ENCODE data around the gene GGA1.
"Not testable (repeated sequence)": the region's sequence is repeated elsewhere in the genome, so short reads cannot be mapped to it uniquely, and the experiment has no call there.

GGA1 gene

GRCh38 chr22:37601540-37602442 is 6.8 kb upstream of the GGA1 start:
- no peaks in the 10 kb centered on the region for H3K4me1 ChIP-seq (ENCODE audit: control insufficient read depth, insufficient read depth, low read length, unreplicated experiment)
- no peak overlapping the region for H3K27ac ChIP-seq (ENCODE audit: low read depth, low read length)
- peak overlapping the region; percentile 32 for H2AFZ ChIP-seq (ENCODE audit: low read length, unreplicated experiment)
- no peaks in the 10 kb centered on the region for H3K27me3 ChIP-seq (ENCODE audit: insufficient read depth, low read length)
- no peaks in the 10 kb centered on the region for H3K36me3 ChIP-seq (ENCODE audit: insufficient read depth, low read length)
- no peaks in the 10 kb centered on the region for H3K79me2 ChIP-seq (ENCODE audit: control insufficient read depth, insufficient read depth, low read length, unreplicated experiment)
- H3K4me3 ChIP-seq (ENCODE audit: low read depth, low read length): no peak overlapping the region

- H3K4me1 ChIP-seq (ENCODE audit: control insufficient read depth, insufficient read depth, low read length, unreplicated experiment); H2AFZ ChIP-seq (ENCODE audit: low read length, unreplicated experiment); H3K27ac ChIP-seq (ENCODE audit: low read depth, low read length); H3K4me3 ChIP-seq (ENCODE audit: low read depth, low read length); H3K27me3 ChIP-seq (ENCODE audit: insufficient read depth, low read length); H3K79me2 ChIP-seq (ENCODE audit: control insufficient read depth, insufficient read depth, low read length, unreplicated experiment); H3K36me3 ChIP-seq (ENCODE audit: insufficient read depth, low read length): not testable (repeated sequence)
Observed at GRCh38 chr22:37602546-37603277, 5.9 kb upstream of the GGA1 start.

DNA sequence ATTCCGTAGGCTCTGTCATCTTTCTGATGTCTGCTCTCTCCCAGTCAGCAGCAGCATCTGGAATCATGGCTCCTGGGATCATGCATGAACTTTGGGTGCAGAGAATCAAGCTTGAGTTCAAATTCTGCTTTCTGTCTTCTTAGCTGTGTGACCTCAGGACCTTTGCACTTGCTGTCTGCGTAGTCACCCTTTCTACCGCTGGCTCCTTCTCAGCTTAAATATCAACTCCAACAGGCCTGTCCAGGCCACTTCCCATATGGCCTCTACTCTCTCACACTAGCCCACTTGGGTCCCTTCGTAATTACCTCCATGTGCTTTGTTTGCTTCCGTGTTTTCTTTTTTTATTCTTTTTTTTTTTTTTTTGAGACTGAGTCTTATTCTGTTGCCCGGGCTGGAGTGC is 4.6 kb upstream of the GGA1 start:
- H3K4me3 ChIP-seq (ENCODE audit: low read depth, low read length): no peak overlapping the region
- H3K27me3 ChIP-seq (ENCODE audit: insufficient read depth, low read length): no peaks in the 10 kb centered on the region
- no peak overlapping the region for H3K27ac ChIP-seq (ENCODE audit: low read depth, low read length)
- no peaks in the 10 kb centered on the region for H3K4me1 ChIP-seq (ENCODE audit: control insufficient read depth, insufficient read depth, low read length, unreplicated experiment)
- H2AFZ ChIP-seq (ENCODE audit: low read length, unreplicated experiment): no peak overlapping the region
- H3K79me2 ChIP-seq (ENCODE audit: control insufficient read depth, insufficient read depth, low read length, unreplicated experiment): no peaks in the 10 kb centered on the region
- H3K36me3 ChIP-seq (ENCODE audit: insufficient read depth, low read length): no peaks in the 10 kb centered on the region

DNA sequence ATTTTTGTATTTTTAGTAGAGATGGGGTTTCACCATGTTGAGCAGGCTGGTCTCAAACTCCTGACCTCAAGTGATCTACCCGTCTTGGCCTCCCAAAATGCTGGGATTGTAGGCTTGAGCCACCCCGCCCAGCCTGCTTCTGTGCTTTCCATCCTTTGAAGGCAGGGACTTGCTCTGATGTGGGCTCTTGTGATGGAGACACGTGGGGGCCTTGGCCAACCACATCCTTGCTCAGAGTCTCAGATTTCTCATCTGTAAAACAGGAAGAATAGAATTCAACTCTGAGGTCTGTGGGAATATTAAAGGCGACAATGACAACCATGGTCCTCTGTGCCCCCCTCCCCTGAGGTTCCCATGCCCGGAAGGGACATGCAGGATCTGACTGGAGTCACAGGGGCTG is 3.8 kb upstream of the GGA1 start:
- peaks cover 2% of the 10 kb centered on the region for H3K79me2 ChIP-seq (ENCODE audit: control insufficient read depth, insufficient read depth, low read length, unreplicated experiment)
- no peak overlapping the region for H3K4me3 ChIP-seq (ENCODE audit: low read depth, low read length)
- H3K27me3 ChIP-seq (ENCODE audit: insufficient read depth, low read length): no peaks in the 10 kb centered on the region
- H2AFZ ChIP-seq (ENCODE audit: low read length, unreplicated experiment): no peak overlapping the region
- no peak overlapping the region for H3K27ac ChIP-seq (ENCODE audit: low read depth, low read length)
- no peaks in the 10 kb centered on the region for H3K4me1 ChIP-seq (ENCODE audit: control insufficient read depth, insufficient read depth, low read length, unreplicated experiment)
- no peaks in the 10 kb centered on the region for H3K36me3 ChIP-seq (ENCODE audit: insufficient read depth, low read length)

- H3K79me2 ChIP-seq (ENCODE audit: control insufficient read depth, insufficient read depth, low read length, unreplicated experiment): peaks cover 12% of the 10 kb centered on the region
- H3K27me3 ChIP-seq (ENCODE audit: insufficient read depth, low read length): no peaks in the 10 kb centered on the region
- no peaks in the 10 kb centered on the region for H3K36me3 ChIP-seq (ENCODE audit: insufficient read depth, low read length)
- H3K4me3 ChIP-seq (ENCODE audit: low read depth, low read length): peak overlapping the region; percentile 75
- no peak overlapping the region for H2AFZ ChIP-seq (ENCODE audit: low read length, unreplicated experiment)
- peak overlapping the region; percentile 100 for H3K27ac ChIP-seq (ENCODE audit: low read depth, low read length)
- no peaks in the 10 kb centered on the region for H3K4me1 ChIP-seq (ENCODE audit: control insufficient read depth, insufficient read depth, low read length, unreplicated experiment)
Observed at GRCh38 chr22:37607010-37607934, 1.4 kb upstream of the GGA1 start.

DNA sequence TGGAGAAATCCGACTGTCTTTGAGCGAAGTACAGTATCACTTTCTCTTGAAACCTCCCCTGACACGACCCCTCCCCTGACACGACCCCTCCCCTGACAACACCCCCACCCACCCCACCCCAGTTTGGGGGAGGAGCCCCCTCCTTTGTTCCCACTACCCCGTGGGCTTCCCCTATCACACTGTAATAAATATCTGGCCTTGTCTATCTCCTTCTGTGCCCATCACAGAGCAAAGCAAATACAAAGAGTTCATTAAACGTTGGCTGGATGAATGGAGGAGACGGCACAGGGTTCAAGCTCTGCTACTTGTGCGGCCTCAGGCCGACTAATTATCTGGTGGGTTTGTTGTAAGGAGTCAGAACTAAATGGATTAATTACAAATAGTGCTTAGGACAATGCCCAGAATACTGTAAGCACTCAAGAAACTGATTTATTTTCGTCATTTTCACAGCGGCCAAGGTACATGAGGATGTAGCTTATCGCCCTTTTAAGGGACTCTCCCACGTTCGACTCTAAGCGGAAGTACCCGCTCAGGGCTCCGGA is 628 bp upstream of the GGA1 start:
- H3K27ac ChIP-seq (ENCODE audit: low read depth, low read length): peak overlapping the region; percentile 100
- no peaks in the 10 kb centered on the region for H3K36me3 ChIP-seq (ENCODE audit: insufficient read depth, low read length)
- peak overlapping the region; percentile 90 for H3K4me3 ChIP-seq (ENCODE audit: low read depth, low read length)
- H3K27me3 ChIP-seq (ENCODE audit: insufficient read depth, low read length): no peaks in the 10 kb centered on the region
- H2AFZ ChIP-seq (ENCODE audit: low read length, unreplicated experiment): peak overlapping the region; percentile 96
- no peaks in the 10 kb centered on the region for H3K4me1 ChIP-seq (ENCODE audit: control insufficient read depth, insufficient read depth, low read length, unreplicated experiment)
- peaks cover 12% of the 10 kb centered on the region for H3K79me2 ChIP-seq (ENCODE audit: control insufficient read depth, insufficient read depth, low read length, unreplicated experiment)

DNA sequence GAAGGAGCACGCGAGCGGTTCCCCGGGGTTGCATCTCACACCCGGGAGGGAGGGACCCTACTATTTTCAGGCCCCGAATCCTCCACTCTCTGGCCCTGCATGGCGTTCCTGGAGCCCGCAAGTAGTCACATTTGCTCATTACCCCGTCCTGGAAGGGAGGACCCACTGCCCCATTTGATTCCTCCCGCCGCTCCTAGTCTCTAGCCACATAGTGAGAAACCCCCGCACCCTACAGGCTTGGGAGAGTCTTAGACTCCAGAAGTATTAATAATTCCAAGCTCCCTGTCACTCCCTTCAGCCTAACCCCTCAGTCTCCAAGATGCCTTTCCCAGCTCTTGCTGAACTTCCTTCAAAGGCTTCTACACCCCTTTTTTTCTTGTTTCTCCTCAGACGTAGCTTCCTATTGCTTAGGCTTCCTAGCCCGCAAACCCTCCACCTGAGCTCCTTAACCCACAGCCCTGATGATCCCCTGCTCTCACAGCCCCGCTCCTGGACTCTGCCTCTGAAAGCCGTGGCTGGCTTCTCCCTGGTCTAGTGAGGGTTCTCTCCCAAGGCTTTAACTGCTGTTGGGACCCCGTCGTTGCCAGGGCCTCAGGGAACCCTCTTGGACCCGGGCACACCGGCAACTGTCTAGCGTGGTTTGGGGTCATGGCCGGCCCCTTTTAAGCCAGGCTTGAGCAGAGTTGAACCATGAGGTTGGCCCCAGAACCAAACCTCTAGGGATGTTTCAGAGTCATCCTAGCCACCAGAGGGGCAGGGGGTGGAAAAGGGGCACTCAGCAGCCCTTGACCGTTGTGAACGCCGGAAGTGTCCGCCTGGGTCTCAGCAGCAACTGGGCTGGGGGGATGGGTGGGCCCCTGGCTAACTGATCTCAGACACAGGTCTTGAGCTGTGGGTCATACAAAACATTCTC is 862 bp downstream of the GGA1 start:
- peak overlapping the region; percentile 90 for H3K4me3 ChIP-seq (ENCODE audit: low read depth, low read length)
- H3K79me2 ChIP-seq (ENCODE audit: control insufficient read depth, insufficient read depth, low read length, unreplicated experiment): peaks cover 12% of the 10 kb centered on the region
- no peaks in the 10 kb centered on the region for H3K27me3 ChIP-seq (ENCODE audit: insufficient read depth, low read length)
- H3K36me3 ChIP-seq (ENCODE audit: insufficient read depth, low read length): no peaks in the 10 kb centered on the region
- H3K4me1 ChIP-seq (ENCODE audit: control insufficient read depth, insufficient read depth, low read length, unreplicated experiment): no peaks in the 10 kb centered on the region
- H2AFZ ChIP-seq (ENCODE audit: low read length, unreplicated experiment): no peak overlapping the region
- H3K27ac ChIP-seq (ENCODE audit: low read depth, low read length): peak overlapping the region; percentile 100

DNA sequence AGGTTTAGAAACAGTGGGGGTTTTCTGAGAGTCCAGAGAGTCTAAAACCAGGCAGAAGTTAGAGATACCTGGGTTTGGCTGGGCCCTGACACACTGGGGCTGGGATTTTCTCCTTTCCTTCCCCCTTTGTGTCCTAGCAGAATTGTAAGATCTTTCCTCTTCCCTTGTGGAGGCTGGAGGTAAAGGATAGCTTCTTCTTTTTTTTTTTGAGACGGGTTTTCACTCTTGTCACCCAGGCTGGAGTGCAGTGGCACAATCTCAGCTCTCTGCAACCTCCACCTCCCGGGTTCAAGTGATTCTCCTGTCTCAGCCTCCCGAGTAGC is 1.5 kb downstream of the GGA1 start:
- Histone ChIP-seq H3K27ac (ENCODE audit: low read depth, low read length) (peak overlapping the region; percentile 100), H3K4me3 (ENCODE audit: low read depth, low read length) (peak overlapping the region; percentile 90), H3K79me2 (ENCODE audit: control insufficient read depth, insufficient read depth, low read length, unreplicated experiment) (peaks cover 12% of the 10 kb centered on the region)
- H2AFZ ChIP-seq (ENCODE audit: low read length, unreplicated experiment); H3K36me3 ChIP-seq (ENCODE audit: insufficient read depth, low read length); H3K4me1 ChIP-seq (ENCODE audit: control insufficient read depth, insufficient read depth, low read length, unreplicated experiment); H3K27me3 ChIP-seq (ENCODE audit: insufficient read depth, low read length): not testable (repeated sequence)

DNA sequence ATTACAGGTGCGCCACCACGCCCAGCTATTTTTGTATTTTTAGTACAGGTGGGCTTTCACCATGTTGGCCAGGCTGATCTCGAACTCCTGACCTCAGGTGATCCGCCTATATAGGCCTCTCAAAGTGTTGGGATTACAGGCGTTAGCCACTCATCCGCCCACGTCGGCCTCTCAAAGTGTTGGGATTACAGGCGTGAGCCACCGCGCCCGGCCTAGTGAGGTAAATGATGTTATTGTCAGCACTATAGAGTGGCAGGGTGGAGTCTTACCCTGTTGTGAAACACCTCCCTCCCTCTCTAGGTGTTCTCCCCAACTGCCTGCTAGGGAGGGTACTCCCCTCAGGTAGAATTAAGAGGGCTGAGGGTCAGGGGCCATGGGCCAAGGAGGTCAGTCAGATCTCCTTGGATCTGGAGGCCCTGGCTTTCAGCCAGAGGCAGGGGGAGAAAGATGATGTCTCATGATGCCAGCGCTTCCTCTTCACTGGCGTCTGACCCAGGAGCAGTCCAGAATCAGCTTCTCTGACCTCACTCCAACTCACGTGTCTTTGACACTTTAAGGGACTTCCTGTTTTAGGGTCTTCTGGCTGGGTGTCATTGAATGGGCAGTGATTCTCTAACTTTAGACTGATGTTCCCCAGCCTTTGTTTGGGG is 2.0 kb downstream of the GGA1 start:
- H3K79me2 ChIP-seq (ENCODE audit: control insufficient read depth, insufficient read depth, low read length, unreplicated experiment): peaks cover 12% of the 10 kb centered on the region
- no peaks in the 10 kb centered on the region for H3K36me3 ChIP-seq (ENCODE audit: insufficient read depth, low read length)
- H3K27ac ChIP-seq (ENCODE audit: low read depth, low read length): no peak overlapping the region
- H2AFZ ChIP-seq (ENCODE audit: low read length, unreplicated experiment): no peak overlapping the region
- H3K4me3 ChIP-seq (ENCODE audit: low read depth, low read length): peak overlapping the region; percentile 90; the same call in 1 of the 2 replicates
- H3K27me3 ChIP-seq (ENCODE audit: insufficient read depth, low read length): no peaks in the 10 kb centered on the region
- no peaks in the 10 kb centered on the region for H3K4me1 ChIP-seq (ENCODE audit: control insufficient read depth, insufficient read depth, low read length, unreplicated experiment)
